Right lung (tissue), 5 donors: ENCODE results near the gene SH2B2. TPM values are rescaled to one million over a fixed set of nuclear protein-coding genes. Genes with fewer than 3 reads are reported as not detected.
"Not testable (repeated sequence)": the region's sequence is repeated elsewhere in the genome, so short reads cannot be mapped to it uniquely, and the experiment has no call there.

Source experiments
- DNase-seq, 2 donors: peaks; one replicate each; pipeline ENCODE4 v3.0.0-alpha.2; 2013
- polyA plus RNA-seq, 5 donors: library from polyadenylated mRNA; unstranded; fragments of 120-200 nt; gene quantifications; one replicate each; pipeline versions ENCODE4 v1.2.1 to v1.2.3, GENCODE V29; 2013; ENCODE audit warnings: inconsistent platforms in 1 of 5, low replicate concordance in 1 of 5; ENCODE audit not compliant: insufficient read length in 5 of 5, insufficient read depth in 1 of 5

Gene SH2B2
- polyA plus RNA-seq, 5 donors = 2.4 to 6.3 (median 2.6) TPM

DNA sequence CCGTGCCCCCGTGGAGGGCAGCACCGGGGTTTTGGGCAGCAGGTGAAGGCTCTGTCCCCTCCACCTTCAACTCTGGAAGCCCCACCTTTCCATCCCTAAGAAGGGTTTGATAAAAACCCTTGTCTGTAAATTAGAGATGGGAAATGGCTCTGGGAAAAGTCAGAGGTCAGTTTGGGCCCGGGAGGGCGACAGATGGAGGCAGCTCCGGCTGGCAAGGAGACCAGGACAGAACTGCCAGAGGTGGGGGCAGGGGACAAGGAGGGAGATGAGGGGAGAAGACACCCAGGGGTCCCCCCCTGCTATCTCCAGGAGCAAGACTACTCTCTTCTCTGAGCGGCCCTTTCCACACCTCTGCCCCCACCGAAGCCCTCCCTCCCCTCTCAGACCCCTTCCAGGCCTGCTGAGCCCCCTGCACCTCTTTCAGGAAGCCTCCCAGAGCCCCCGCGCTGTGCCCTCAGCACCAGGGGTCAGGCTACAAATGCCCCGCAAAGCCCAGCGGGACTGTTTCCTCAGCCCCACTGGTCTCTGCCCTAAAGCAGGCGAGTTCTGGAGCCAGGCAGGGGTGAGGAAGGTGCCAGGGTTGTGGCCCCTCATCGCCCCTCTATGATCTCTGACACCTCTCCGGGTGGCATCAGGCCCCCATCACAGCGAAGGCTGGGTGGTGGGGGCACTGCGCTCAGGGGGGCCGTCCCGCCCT is 980 bp upstream of the SH2B2 start:
- DNase-seq = no peak

DNA sequence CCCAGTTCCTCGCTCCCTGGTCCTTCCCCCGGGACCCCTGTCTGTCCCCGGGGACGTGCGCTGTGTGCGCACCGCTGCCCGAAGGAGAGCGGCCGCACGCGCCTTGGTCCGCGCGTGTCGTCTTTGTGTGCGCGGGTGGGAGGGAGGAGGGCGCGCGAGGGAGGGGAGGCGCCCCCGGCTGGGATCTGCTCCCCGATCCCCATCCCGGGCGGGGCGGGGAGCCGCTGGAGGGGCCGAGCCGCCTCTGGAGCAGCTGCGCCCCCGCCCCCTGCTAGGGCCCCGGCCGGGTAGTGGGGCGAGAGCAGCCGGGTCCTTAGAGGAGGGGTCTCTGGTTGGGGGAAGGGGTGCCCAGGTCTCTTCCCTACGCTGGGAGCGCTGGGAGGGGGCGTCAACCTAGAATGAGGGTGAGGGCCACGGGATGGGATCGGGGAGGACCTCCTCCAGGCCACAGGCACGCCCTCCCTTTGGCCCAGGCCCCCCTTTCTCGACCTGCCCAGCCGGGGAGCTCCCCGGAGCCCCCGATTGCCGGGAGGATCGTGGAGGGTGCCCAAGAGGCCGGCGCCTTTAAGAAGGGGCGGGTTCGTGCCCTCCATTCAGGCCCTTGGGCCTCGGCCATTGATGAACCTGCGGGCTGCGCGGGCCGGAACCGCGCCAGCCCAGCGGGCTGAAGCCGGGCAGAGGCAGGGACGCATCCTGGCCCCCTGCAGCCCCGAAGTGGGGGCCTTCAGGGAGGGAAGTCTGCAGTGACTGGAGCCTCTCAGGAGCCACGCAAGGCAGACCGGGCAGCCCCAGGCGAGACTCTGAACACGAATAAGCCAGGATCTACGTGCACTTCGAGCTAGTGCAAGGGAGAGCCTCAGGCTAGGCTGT is 678 bp downstream of the SH2B2 start:
- DNase-seq = no peak

DNA sequence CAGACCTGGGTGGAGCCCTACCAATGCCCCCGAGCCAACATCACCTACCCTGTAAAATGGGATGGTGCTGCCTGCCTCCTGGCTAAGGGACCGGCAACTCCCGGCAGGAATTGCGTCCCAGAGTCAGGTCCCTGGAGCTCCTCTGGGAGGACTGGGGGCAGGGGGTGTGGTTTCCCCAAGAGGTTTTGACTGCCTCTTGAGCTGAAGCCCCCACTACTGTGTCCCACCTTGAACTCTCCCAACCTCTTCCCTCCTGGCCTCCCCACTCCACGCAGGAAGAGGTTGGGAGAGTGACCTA is 1.3 kb downstream of the SH2B2 start:
- no peak for DNase-seq

DNA sequence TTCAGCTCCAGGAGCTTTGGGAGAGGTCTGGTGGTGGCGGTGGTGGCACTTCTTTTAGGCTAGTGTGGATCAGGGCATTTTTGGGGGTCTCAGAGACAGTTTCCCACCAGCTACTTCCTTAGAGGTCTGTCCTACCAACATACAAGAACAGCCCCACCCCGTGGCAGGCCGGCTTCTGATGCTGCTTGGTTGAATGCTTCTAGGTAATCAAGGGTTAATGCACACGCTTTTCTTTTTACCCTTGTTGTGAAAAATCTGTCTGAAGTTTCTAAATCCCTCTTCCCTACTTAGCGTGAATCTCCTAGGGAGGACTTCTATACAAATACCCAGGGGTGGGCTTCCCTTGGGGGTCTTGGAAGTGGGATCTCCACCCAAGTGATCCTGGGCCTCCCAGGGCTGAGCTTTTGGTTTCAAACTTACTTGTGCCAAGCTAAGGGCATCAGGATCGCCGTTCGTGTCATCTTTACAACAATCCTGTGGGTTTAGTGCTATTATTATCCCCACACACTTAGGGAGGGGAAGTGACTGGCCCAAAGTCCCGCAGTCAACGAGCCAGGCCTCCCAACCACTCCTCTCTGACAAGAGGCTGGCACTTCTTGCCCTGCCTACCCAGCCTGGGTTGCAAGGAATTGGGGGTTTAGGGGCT is 1.7 kb downstream of the SH2B2 start:
- no peak for DNase-seq

DNA sequence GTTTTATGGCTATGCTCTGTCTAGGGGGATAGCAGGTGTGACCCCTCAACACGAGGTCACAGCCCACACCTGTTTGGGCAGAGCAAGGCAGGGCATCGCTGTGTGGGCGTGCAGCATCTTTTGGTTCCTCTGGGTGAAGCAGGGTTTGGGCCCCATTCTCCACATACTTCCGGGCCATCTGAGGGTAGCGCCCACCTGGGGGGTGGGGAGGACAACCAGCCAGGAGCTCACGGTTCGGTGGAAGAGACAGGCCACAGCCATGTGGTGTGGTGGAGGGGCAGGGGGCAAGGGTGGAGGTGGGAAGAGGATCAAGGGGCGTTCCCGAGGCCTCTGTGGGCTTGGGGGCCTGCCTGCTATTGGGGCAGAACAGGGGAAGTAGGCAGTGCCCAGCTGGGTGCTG is 2.4 kb downstream of the SH2B2 start:
- no peak for DNase-seq

DNA sequence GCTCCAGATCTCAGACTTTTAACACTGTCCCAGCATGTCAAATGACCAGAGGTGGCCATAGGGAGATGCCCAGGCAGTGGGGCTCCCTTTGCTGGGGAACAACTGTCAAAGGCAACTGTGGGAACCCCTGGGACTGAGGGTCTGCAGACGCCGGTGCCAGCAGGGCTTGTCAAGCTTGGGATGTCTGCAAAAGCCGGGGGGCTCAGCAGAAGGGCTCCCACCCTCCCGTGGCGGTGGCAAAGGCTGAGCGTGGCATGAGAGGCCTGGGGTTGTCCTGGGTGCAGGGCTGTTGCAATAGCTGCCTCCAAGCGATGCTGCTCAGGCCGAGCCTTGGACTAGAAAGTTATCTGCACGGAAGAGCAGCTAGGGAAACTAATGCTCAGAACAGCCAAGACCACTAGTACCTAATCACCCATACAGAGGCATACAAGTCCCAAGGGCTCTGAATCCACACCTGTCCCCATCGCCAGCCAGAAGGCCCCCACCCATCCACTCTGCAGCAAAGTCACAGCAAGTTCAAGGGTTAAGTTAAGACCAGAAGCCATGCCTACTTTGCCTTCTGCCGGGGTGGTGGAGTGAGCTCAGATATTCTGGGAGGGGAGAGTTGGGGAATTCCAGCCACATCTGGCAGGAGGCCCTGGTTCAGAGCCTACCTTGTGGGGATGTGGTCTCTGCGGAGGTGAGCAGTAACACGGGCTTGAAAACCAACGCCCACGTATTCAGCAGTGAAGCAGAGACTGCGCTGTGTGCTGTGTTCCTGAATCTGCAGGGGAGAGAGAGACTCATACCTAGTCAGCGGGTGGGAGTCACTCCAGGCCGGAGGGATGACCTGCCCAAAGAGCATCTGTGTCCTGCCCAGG is 4.6 kb downstream of the SH2B2 start:
- DNase-seq = no peak

DNA sequence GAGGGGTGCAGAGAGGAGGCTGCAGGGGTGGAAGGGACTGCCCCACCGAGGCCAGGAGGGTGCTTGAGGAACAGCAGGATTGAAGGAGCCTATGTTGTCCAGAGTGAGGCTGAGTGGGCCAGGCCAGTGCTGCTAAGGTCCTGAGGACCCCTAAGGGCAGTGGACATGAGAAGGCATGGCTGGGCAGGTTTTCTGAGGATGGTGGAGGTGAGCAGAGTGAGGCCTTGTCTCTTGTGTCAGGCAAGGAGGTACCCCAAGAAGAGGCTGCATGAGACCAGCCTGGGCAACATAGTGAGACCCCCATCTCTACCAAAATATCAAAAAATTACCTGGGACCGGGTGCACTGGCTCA is 5.2 kb downstream of the SH2B2 start:
- no peak for DNase-seq

DNA sequence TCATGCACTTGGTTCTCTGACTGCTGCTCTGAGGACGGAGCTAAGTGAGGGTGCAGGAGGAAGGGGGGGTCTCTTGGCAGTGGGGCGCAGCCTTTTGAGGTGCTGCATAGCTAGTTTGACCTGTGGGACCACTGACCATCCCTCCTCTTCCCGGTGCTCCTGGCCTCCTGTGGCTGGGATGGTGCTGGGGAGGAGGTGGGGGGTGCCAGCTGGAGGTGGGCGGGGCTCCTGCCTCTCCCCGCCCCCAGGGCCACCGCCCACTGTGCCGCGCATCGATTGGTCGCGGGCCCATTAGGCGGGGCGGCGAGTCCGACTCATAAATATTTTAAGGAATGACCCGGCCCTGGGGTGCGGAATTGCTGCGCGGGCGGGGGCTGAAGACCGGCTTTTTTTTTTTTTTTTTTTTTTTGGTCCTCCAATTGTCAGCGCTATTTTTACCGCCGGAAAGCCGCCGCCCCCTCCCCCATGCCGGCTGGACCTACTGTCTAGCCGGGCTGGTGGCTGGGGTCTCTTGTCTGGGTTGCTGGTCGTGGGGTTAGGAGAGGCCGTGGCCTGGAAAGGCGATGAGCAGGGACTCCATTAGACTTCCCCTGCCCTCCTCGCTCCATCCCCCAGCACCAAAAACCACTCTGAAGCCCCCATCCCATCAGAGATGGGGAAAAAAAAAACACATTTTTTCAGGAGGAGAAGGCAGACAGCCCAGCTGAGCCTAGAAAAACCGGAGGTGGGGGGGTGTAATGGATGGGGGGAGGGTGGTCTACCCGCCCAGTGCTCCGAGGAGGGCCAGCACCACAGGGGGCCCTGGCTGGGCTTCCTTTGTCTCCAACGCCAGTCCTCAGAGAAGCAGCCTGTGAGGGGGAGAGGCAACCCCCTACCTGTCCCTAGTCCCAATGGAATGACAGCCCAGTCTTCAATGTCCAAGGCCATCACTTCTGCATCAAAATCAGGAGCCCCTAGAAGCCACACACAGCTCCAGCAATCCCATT is 6.4 kb downstream of the SH2B2 start:
- DNase-seq = no peak

DNA sequence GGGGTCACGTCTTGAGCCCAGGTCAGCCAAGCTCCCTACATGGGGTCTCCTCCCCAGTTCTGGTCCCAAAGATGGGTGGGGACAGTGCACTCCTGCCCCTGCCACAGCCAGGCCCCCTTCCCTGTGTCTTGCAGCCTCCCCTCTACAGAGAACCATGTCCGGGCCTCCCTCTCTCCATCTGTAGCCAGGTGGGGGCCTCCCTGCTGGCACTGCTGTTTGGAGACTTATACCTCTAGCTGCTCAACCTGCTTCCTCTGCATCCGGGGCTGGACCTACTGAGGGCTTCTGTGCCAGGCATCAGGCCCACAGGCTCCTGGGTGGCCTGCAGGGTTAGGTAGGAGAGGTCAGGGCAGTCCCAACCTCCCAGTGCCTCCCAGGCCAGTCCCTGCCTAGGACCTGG is 7.9 kb downstream of the SH2B2 start:
- DNase-seq = no peak

DNA sequence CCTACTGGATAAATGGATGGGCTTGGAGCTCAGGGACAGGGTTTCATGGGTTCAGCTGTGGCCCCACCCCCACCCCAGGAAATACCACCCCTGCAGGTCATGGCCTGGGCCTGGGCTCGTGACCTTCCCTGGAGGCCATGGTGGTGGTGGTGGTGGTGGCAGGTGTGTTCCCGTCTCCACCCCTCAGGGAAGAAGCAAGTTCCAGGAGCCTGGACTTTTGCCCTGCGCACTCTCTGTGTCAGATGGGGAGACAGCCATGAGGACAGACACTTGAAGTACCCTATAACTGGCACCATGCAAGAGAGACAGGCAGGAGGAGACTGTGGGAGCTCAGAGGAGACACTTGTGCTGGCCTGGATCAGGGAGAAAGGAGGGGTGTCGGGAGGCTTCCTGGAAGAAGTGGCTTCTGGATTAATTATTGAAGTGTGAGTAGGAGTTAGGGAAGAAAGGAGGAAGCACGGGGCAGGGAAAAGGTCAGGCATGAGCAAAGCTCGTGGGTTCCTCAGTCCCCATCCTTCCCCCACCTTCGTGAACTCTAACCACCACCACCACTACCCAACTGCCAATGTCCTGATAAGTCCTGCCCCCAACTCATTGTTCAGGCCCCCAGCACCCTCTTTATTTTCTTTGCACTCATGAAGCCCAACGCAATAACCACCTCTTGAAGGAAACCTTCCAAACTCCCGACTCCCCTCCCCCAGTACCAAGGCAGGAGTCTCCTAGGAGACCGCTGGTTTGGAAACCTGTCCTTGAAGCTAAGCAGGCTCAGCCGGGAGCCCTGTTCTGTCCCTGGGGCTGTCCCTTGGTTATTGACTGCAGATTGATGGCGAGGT is 8.9 kb downstream of the SH2B2 start:
- DNase-seq = no peak

DNA sequence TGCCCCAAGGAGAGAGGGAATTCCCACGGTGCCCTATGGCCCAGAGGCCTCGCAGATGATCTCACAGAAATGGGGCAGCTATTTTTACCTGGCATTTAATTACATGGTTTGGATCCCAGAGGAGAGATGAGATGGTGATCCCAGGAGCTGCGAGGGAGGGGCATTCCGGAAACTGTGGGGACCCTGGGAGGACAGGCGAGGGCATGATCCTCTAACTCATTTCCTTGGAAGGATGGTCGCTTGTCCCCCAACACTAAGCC is 9.4 kb downstream of the SH2B2 start:
- DNase-seq = no peak

DNA sequence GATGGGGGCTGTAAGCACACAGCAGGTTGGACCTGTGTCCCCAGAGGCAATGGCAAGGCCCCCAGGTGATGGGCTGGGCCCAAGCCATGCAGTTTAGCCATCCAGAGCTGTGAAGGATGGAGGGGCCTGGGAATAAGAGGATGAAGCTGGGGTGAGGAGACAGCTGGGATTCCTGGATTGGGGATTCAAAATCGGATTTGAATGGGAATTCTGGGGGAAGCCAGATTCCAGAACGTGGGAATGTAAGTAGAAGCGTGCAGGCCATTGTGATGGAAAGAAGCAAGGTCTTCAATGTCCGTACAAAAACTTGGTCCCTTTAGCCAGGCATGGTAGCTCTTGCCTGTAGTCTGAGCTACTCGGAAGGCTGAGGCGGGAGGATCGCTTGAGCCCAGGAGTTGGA is 9.8 kb downstream of the SH2B2 start:
- DNase-seq = no peak

DNA sequence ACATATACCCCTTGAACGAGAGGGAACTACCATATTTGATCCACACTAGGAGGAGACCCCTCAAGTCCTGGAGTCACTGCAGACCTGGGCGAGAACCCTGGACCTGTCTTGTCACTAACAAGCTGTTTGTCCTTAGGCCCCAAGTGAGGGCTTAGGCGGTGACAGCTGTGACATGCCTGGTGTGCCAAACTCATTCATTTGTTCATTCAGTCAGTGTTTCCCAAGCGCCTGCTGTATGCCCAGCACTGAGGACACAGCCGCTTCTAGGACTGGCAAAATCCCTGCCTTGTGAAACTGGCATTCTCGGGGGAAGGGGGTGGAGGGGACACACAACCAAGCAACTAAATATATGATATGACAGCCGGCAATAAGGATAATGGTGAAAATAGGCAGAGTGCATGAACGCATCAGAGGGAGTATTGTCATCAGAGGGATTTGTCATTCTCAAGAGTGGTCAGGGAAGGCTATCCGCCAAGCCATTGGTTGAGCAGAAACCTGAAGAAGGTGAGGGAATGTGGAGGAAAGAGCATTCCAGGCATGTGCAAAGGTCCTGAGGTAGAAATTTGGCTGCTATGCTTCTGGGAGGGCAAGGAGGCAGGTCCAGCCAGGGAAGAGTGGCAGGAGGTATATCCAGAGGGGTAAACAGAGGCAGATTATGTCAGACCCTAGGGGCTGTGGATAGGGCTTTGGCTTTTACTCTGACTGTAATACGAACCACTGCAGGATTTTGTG is 11.0 kb downstream of the SH2B2 start:
- DNase-seq = no peak

DNA sequence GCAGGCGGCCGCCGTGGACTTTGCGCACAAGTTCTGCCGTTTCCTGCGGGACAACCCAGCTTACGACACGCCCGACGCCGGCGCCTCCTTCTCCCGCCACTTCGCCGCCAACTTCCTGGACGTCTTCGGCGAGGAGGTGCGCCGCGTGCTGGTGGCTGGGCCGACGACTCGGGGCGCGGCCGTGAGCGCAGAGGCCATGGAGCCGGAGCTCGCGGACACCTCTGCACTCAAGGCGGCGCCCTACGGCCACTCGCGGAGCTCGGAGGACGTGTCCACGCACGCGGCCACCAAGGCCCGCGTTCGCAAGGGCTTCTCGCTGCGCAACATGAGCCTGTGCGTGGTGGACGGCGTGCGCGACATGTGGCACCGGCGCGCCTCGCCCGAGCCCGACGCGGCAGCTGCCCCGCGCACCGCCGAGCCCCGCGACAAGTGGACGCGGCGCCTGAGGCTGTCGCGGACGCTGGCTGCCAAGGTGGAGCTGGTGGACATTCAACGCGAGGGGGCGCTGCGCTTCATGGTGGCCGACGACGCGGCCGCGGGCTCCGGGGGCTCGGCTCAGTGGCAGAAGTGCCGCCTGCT is 14.1 kb downstream of the SH2B2 start:
- DNase-seq = no peak

DNA sequence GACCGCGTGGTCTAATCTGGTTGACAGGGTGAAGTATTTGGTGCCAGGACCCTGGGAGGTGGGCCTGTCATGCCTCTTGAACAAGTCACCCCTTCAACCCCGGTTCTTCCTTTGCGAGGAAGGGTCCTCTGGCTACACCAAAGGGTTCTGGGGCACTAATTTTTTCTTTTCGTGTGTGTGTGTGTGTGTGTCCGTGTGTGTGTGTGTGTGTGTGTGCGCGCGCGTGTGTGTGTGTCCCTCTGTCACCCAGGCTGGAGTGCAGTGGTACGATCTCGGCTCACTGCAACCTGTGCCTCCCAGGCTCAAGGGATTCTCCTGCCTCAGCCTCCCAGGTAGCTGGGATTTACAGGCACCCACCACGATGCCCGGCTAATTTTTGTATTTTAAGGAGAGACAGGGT is 14.7 kb downstream of the SH2B2 start:
- not testable (repeated sequence) for DNase-seq

DNA sequence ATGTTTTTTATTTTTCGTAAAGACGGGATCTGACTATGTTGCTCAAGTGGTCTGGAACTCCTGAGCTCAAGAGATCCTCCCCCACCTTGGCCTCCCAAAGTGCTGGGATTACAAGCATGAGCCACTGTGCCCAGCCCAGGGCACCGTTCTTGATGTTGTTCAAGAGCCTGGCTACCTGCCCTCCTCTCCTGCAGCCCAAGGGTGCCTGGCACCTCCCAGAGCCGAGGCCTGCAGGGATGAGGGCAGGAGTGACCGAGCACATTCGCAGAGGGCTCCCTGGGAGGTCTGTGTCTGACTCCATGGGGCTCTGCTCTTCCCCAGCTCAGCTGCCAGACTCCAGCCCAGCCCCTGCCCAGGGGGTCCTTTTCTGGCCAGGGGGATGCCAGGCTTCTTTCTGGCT is 15.4 kb downstream of the SH2B2 start:
- DNase-seq = no peak

DNA sequence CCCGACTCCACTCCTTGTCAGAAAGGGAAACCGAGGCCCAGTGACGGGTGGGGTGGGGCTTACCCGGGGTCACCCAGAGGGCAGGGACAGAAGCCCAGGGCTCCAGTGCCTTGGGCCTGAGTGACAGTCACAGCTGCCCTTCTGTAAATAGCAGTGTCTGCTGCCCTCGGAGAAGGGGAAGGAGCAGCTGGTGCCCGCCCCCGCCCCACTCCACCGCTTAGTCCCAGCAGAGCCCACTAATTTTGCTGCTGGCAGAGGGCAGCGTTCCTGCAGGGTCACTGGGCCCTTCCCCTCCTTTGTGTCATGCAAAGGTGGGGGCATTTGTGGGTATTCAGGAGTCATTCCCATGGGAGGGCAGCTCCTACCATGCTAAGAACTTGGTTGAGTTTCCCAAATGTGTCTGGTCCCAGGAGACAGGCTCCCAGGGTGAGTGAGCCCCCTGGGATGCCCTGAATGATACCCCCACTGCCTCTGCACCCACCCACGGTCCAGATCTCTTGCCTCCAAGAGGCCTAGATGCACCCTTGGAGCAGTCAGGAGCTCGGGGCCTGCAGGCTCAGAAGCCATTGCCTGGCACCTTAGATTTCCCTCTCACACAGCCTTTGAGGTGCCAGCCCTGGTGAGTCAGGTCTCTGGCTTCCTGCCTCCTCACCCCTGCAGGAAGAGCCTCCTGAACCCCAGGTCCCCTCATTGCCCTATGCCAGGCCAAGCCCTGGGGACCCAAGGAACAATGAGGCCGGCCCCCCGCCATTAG is 17.2 kb downstream of the SH2B2 start:
- no peak for DNase-seq

DNA sequence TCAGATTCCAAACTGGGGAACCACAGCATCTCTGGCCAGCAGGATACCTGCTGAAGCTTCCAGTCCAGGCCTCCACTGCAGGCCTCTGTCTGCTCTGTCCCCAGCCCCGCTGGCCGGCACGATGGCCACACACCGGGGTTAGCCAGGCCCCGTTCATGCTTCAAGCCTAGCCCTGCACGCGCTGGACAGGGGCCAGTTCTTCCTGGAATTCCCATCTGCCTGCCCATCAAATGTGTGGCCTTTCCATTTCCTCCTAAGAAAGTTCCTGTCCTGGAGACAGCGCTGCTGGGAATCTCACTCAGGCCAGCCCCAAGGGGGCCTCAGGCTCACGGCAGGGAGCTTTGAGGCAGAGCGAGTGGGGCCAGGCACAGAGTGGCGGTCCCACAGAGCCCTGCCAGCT is 18.0 kb downstream of the SH2B2 start:
- no peak for DNase-seq
